HCT116 (cell line): ENCODE data around the gene SDK1. TPM values are rescaled to one million over a fixed set of nuclear protein-coding genes. Genes with fewer than 3 reads are reported as not detected.

ENCODE experiments used
- ATAC-seq: fragments of 200-7000 bp; cut with Tn5 transposase; 2 replicates; pipeline ENCODE4 v1.9.1; 2020; ENCODE audit warnings: mild to moderate bottlenecking, moderate library complexity
- BruUV-seq: library from RNA; stranded (reverse); fragments of 400-500 nt; replicated peaks from 2 replicates; lab custom pipeline; 2021; lab: Mats Ljungman, UMichigan
- CTCF ChIA-PET: fragments of 300-600 bp; sonication (Branson Sonifier 250); formaldehyde crosslinking; loops from one replicate; lab custom pipeline; 2021; ENCODE audit warnings: antibody characterized with exemption; lab: Charles Lee
- POLR2A ChIA-PET: fragments of 300-600, 350-600 bp; sonication (Branson Sonifier 250); formaldehyde crosslinking; loops from one replicate; lab custom pipeline; 2021; ENCODE audit warnings: antibody characterized with exemption; lab: Charles Lee
- RAD21 ChIA-PET, 2 experiments: fragments of 300-600 bp; sonication (Branson Sonifier 250); formaldehyde crosslinking; loops; one replicate each; lab custom pipeline; 2023; ENCODE audit warnings: low total read pairs in 2 of 2; ENCODE audit not compliant: uncharacterized antibody in 2 of 2, unreplicated experiment in 2 of 2, low non-redundant PET in 1 of 2; lab: Charles Lee
- DNase-seq: peaks from one replicate; pipeline ENCODE4 v3.0.0-alpha.2; 2010; ENCODE audit warnings: low read depth, low spot score
- H2AFZ ChIP-seq: fragments of 200-600 bp; shearing (Covaris generic), sonication (generic); 2 replicates; pipeline ENCODE4 v1.6.1; 2017; ENCODE audit warnings: low read depth, mixed run types, mixed read lengths, antibody characterized with exemption, low read length; ENCODE audit not compliant: poor library complexity, severe bottlenecking
- H3K27ac ChIP-seq: 2 replicates; pipeline ENCODE4 v1.5.1; 2012; ENCODE audit warnings: low read depth, low read length
- H3K27me3 ChIP-seq: fragments of 200-600 bp; sonication (generic); 2 replicates; pipeline ENCODE4 v1.6.1; 2016; ENCODE audit warnings: mixed run types, low read length, mixed read lengths; ENCODE audit not compliant: insufficient read depth
- H3K36me3 ChIP-seq, 2 experiments: fragments of 200-500 bp in 1 of 2; fragments of 200-600 bp in 1 of 2; sonication (Bioruptor generic) in 1 of 2; sonication (generic) in 1 of 2; 2 replicates each; pipeline versions ENCODE4 v1.5.1 to v1.6.1; 2014 to 2016; ENCODE audit warnings: low read length in 2 of 2, inconsistent platforms in 1 of 2, mixed read lengths in 1 of 2, mixed run types in 1 of 2; ENCODE audit not compliant: insufficient read depth in 2 of 2, control insufficient read depth in 1 of 2
- H3K4me1 ChIP-seq, 2 experiments: fragments of 200-600 bp in 1 of 2; sonication (generic) in 1 of 2; 2 replicates each; pipeline versions ENCODE4 v1.5.1 to v1.6.1; 2012 to 2017; ENCODE audit warnings: low read length in 2 of 2, inconsistent platforms in 1 of 2, mild to moderate bottlenecking in 1 of 2, mixed read lengths in 1 of 2, mixed run types in 1 of 2, moderate library complexity in 1 of 2; ENCODE audit not compliant: insufficient read depth in 2 of 2, control insufficient read depth in 1 of 2
- H3K4me2 ChIP-seq: fragments of 200-600 bp; sonication (generic); 2 replicates; pipeline ENCODE4 v1.6.1; 2017; ENCODE audit warnings: mixed run types, low read length, mixed read lengths
- H3K4me3 ChIP-seq, 2 experiments: fragments of 200-600 bp in 1 of 2; sonication (generic) in 1 of 2; replicated peaks in 1 of 2; 2 replicates each; pipeline ENCODE4 v1.5.1; 2011 to 2016; ENCODE audit warnings: low read length in 2 of 2, control low read depth in 1 of 2, low read depth in 1 of 2, mild to moderate bottlenecking in 1 of 2, mixed read lengths in 1 of 2, mixed run types in 1 of 2
- H3K79me2 ChIP-seq: fragments of 200-600 bp; sonication (generic); 2 replicates; pipeline ENCODE4 v1.6.1; 2017; ENCODE audit warnings: mild to moderate bottlenecking, mixed run types, low read length, moderate library complexity, mixed read lengths; ENCODE audit not compliant: insufficient read depth
- H3K9ac ChIP-seq: fragments of 200-600 bp; sonication (generic); 2 replicates; pipeline ENCODE4 v1.6.1; 2016; ENCODE audit warnings: low read length, mixed read lengths
- H3K9me2 ChIP-seq: fragments of 200-600 bp; sonication (generic), shearing (Covaris generic); 2 replicates; pipeline ENCODE4 v1.6.1; 2017; ENCODE audit warnings: mixed run types, mild to moderate bottlenecking, moderate library complexity; ENCODE audit not compliant: insufficient read depth
- H3K9me3 ChIP-seq, 2 experiments: fragments of 200-500 bp in 1 of 2; fragments of 200-600 bp in 1 of 2; sonication (Bioruptor generic) in 1 of 2; sonication (generic) in 1 of 2; 2 replicates each; pipeline ENCODE4 v1.6.1; 2014 to 2017; ENCODE audit warnings: low read length in 2 of 2, mixed read lengths in 2 of 2, inconsistent platforms in 1 of 2, low read depth in 1 of 2, mild to moderate bottlenecking in 1 of 2, mixed run types in 1 of 2, moderate library complexity in 1 of 2; ENCODE audit not compliant: control insufficient read depth in 1 of 2, insufficient read depth in 1 of 2
- H4K20me1 ChIP-seq: fragments of 200-600 bp; sonication (generic), shearing (Covaris generic); 2 replicates; pipeline ENCODE4 v1.6.1; 2017; ENCODE audit warnings: mixed run types, mild to moderate bottlenecking, moderate library complexity; ENCODE audit not compliant: insufficient read depth
- FOSL1 ChIP-seq: IDR thresholded peaks from 2 replicates; pipeline ENCODE4 v1.6.1; 2012; ENCODE audit warnings: low read depth
- JUND ChIP-seq: IDR thresholded peaks from 2 replicates; pipeline ENCODE4 v1.6.1; 2012
- RAD21 ChIP-seq: IDR thresholded peaks from 2 replicates; pipeline ENCODE4 v1.6.1; 2012; ENCODE audit warnings: low read depth, mild to moderate bottlenecking
- SIN3A ChIP-seq: IDR thresholded peaks from 2 replicates; pipeline ENCODE4 v1.6.1; 2012; ENCODE audit warnings: low read depth
- TCF7L2 ChIP-seq: IDR thresholded peaks from 2 replicates; pipeline ENCODE4 v1.7.0; 2011; ENCODE audit warnings: borderline replicate concordance, inconsistent platforms; ENCODE audit not compliant: insufficient read depth, insufficient read length; ENCODE audit errors: extremely low read depth
- ZFX ChIP-seq: fragments of 450-650 bp; IDR thresholded peaks from 2 replicates; pipeline ENCODE4 v1.6.1; 2017
- intact Hi-C: fragments of 100-400 bp; cut with micrococcal nuclease; formaldehyde crosslinking; loops from 2 replicates; pipeline ENCODE4 v1.10.0; 2022
- total RNA-seq: library from RNA; stranded (reverse); gene quantifications from one replicate; pipeline ENCODE4 v1.2.1, GENCODE V29; 2021; ENCODE audit not compliant: unreplicated experiment
- TF ChIP-seq, protein P1 (sequence below): IDR thresholded peaks from 2 replicates; pipeline ENCODE4 v1.6.1; 2011; ENCODE audit warnings: mild to moderate bottlenecking, low read length, moderate library complexity; ENCODE audit not compliant: insufficient replicate concordance; ENCODE audit errors: extremely low read depth

Gene SDK1
- total RNA-seq, 1 experiment from 2014 or later = 0.05 TPM

DNA sequence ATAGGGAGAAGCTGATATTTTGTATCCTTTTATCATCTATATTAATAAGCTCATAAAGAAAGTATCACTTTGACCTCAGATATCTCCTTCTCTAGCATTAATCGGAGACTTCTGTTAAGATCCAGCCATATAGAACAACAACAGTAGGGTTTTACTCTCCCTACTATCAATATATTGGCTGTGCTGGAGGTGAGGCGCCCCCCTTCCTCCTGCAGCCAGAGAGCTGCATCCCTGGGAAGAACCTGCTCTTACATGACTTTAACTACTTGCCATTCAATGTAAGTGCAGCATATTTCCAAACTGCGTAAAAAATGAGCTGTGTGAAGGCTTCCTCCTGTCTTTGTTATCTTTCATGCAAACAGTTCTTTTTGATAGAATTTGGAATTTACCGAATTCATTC lies 247.8 kb downstream of the SDK1 start:
- no peaks in the 10 kb centered on the region for H3K36me3 ChIP-seq
- no peaks in the 10 kb centered on the region for H3K9me2 ChIP-seq
- H3K4me2 ChIP-seq = no peak overlapping the region
- ChIA-PET CTCF (no interaction called here), POLR2A (no interaction called here), RAD21 (no interaction called here)
- no peak overlapping the region for H3K4me3 ChIP-seq
- intact Hi-C loops = no loop called here
- H3K9me3 ChIP-seq = no peaks in the 10 kb centered on the region
- H2AFZ ChIP-seq = no peak overlapping the region
- TF ChIP-seq SIN3A (no peak), FOSL1 (no peak), ZFX (no peak), JUND (no peak)
- TF ChIP-seq, protein P1, sequence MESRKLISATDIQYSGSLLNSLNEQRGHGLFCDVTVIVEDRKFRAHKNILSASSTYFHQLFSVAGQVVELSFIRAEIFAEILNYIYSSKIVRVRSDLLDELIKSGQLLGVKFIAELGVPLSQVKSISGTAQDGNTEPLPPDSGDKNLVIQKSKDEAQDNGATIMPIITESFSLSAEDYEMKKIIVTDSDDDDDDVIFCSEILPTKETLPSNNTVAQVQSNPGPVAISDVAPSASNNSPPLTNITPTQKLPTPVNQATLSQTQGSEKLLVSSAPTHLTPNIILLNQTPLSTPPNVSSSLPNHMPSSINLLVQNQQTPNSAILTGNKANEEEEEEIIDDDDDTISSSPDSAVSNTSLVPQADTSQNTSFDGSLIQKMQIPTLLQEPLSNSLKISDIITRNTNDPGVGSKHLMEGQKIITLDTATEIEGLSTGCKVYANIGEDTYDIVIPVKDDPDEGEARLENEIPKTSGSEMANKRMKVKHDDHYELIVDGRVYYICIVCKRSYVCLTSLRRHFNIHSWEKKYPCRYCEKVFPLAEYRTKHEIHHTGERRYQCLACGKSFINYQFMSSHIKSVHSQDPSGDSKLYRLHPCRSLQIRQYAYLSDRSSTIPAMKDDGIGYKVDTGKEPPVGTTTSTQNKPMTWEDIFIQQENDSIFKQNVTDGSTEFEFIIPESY = no peak
- peaks cover 40% of the 10 kb centered on the region for H3K27me3 ChIP-seq
- DNase-seq (no peak), ATAC-seq (no peak)
- no peak overlapping the region for H3K9ac ChIP-seq
- H4K20me1 ChIP-seq = no peaks in the 10 kb centered on the region
- no peak overlapping the region for H3K27ac ChIP-seq
- no peaks in the 10 kb centered on the region for H3K79me2 ChIP-seq
- no peaks in the 10 kb centered on the region for H3K4me1 ChIP-seq
- BruUV-seq = no TSS peak

DNA sequence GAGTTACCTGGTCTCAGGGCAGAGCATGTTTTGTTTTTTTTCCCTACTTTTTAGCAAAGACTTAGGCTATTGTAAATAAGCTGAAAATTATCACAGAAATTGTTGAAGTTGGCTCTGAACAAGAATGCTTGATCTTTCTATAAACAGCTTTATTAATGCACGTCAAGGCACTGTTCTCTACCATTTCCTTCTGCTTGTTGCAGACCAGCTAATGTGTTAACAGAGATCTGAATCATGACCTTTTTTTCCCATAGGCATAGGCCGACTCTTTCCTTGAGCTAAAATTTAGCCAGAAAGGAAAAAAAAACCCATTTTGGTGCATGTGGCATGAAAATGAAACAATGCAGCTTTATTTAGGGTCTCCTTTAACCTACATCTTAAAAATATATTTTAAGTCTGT lies 248.5 kb downstream of the SDK1 start:
- H3K36me3 ChIP-seq = no peaks in the 10 kb centered on the region
- RAD21 ChIA-PET = no interaction called here
- no peaks in the 10 kb centered on the region for H3K4me1 ChIP-seq
- H3K4me2 ChIP-seq = no peak overlapping the region
- POLR2A ChIA-PET = no interaction called here
- no peaks in the 10 kb centered on the region for H3K9me2 ChIP-seq
- intact Hi-C loops = no loop called here
- H3K9ac ChIP-seq = no peak overlapping the region
- DNase-seq (no peak), ATAC-seq (no peak)
- no peak overlapping the region for H3K27ac ChIP-seq
- TF ChIP-seq TCF7L2 = no peak
- no peak for TF ChIP-seq RAD21
- H3K4me3 ChIP-seq = no peak overlapping the region
- H3K79me2 ChIP-seq = no peaks in the 10 kb centered on the region
- H3K9me3 ChIP-seq = no peaks in the 10 kb centered on the region
- BruUV-seq = no TSS peak
- H3K27me3 ChIP-seq = peaks cover 40% of the 10 kb centered on the region
- no peak overlapping the region for H2AFZ ChIP-seq
- CTCF ChIA-PET = no interaction called here
- H4K20me1 ChIP-seq = no peaks in the 10 kb centered on the region
